ENCODE measurements around the gene SIK2.
A peak's percentile ranks its signal among the peaks of the same experiment; 100 is the strongest.

Gene SIK2

GRCh38 chr11:111634981-111635705 lies 32.9 kb downstream of the SIK2 start:
- no peak overlapping the region for H3K27ac ChIP-seq (ENCODE audit: low read depth, low read length)
- 100% methylated on average over 1 of the region's 5 CpGs for WGBS (ENCODE audit: extremely low coverage, insufficient coverage, low lambda C conversion rate)

DNA sequence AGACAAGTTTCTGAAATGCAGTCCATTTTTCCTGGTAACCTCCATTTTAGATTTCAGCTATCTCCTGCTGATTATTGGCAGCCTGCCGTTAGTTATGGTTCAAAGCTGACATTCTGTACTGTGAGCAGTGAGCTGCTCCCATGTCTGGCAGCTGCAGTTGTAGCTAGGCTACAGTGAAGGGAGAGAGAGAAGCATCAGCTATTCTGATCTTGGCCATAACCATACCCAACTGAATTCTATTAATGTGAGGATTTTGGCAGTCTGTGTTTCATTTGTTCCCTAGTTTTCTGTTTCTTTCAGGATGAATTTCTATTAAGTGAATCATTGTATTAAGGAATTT lies 33.4 kb downstream of the SIK2 start:
- no peak overlapping the region for H3K4me3 ChIP-seq (ENCODE audit: low read length)
- no peak overlapping the region for H2BK120ac ChIP-seq (ENCODE audit: low read depth, low read length)
- H3K56ac ChIP-seq (ENCODE audit: low read length): no peak overlapping the region
- H3K4ac ChIP-seq (ENCODE audit: low read depth, low read length): no peak overlapping the region
- no peak overlapping the region for H4K5ac ChIP-seq (ENCODE audit: low read length)
- DNase-seq: no peak
- no peak overlapping the region for H2AK5ac ChIP-seq (ENCODE audit: low read length)
- H4K8ac ChIP-seq (ENCODE audit: low read depth, low read length): no peak overlapping the region
- H2BK5ac ChIP-seq (ENCODE audit: low read length): no peak overlapping the region
- no peaks in the 10 kb centered on the region for H3K36me3 ChIP-seq (ENCODE audit: control insufficient read depth, insufficient read depth, low read length)
- H3K79me1 ChIP-seq (ENCODE audit: low read length): no peaks in the 10 kb centered on the region
- no peak overlapping the region for H3K9ac ChIP-seq (ENCODE audit: low read length)
- H3K18ac ChIP-seq (ENCODE audit: low read length): no peak overlapping the region
- no peak overlapping the region for H3K4me2 ChIP-seq (ENCODE audit: low read length)
- H2BK15ac ChIP-seq (replicated peaks; ENCODE audit: low read depth): no peak overlapping the region
- H3K27ac ChIP-seq (ENCODE audit: low read depth, low read length): no peak overlapping the region
- WGBS (ENCODE audit: extremely low coverage, insufficient coverage, low lambda C conversion rate): no CpG with 5 or more reads among the region's 1 CpG
- no peaks in the 10 kb centered on the region for H3K79me2 ChIP-seq (ENCODE audit: control insufficient read depth, insufficient read depth, low read length)
- no peak overlapping the region for H3K23ac ChIP-seq (ENCODE audit: low read length)
- H3K27me3 ChIP-seq (ENCODE audit: insufficient read depth, low read length, poor library complexity): no peaks in the 10 kb centered on the region
- peaks cover 2% of the 10 kb centered on the region for H3K4me1 ChIP-seq (ENCODE audit: control insufficient read depth, low read depth, low read length)

More at GRCh38 chr11:111634981-111635705, 32.9 kb downstream of the SIK2 start:
- Histone ChIP-seq H3K9ac (ENCODE audit: low read length) (no peak overlapping the region), H4K5ac (ENCODE audit: low read length) (no peak overlapping the region), H3K56ac (ENCODE audit: low read length) (no peak overlapping the region), H3K23ac (ENCODE audit: low read length) (no peak overlapping the region), H2BK120ac (ENCODE audit: low read depth, low read length) (no peak overlapping the region), H3K4ac (ENCODE audit: low read depth, low read length) (no peak overlapping the region), H3K4me2 (ENCODE audit: low read length) (no peak overlapping the region), H3K4me1 (ENCODE audit: control insufficient read depth, low read depth, low read length) (peaks cover 2% of the 10 kb centered on the region), H3K18ac (ENCODE audit: low read length) (no peak overlapping the region), H3K79me2 (ENCODE audit: control insufficient read depth, insufficient read depth, low read length) (no peaks in the 10 kb centered on the region), H4K8ac (ENCODE audit: low read depth, low read length) (no peak overlapping the region), H2AK5ac (ENCODE audit: low read length) (no peak overlapping the region), H3K79me1 (ENCODE audit: low read length) (no peaks in the 10 kb centered on the region), H3K27me3 (ENCODE audit: insufficient read depth, low read length, poor library complexity) (no peaks in the 10 kb centered on the region), H3K4me3 (ENCODE audit: low read length) (no peak overlapping the region), H2BK5ac (ENCODE audit: low read length) (no peak overlapping the region), H3K36me3 (ENCODE audit: control insufficient read depth, insufficient read depth, low read length) (no peaks in the 10 kb centered on the region), H2BK15ac (replicated peaks; ENCODE audit: low read depth) (no peak overlapping the region)
- no peak for DNase-seq

DNA sequence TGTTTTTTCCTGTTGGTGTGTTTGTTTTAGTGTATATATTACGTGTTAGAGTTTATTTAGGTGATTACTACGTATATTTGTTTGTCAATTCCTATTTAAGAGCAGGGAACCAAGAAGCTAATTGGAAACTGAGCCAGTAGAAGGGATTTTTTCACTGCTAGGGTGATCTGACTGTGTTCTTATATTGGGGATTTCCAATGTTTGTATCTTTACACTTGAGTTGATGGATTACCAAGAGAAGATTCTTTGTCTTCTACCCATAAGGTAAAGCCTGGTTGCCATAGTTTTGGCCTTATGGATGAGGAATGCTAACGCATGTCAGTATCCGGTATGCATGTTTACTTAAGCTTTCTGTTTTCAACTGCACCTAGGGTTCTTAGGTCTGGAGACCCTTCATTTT lies 35.6 kb downstream of the SIK2 start:
- no peak overlapping the region for H2BK15ac ChIP-seq (replicated peaks; ENCODE audit: low read depth)
- no peaks in the 10 kb centered on the region for H3K36me3 ChIP-seq (ENCODE audit: control insufficient read depth, insufficient read depth, low read length)
- WGBS (ENCODE audit: extremely low coverage, insufficient coverage, low lambda C conversion rate): 100% methylated on average over 2 of the region's 4 CpGs
- no peaks in the 10 kb centered on the region for H3K79me1 ChIP-seq (ENCODE audit: low read length)
- DNase-seq: no peak
- H4K8ac ChIP-seq (ENCODE audit: low read depth, low read length): no peak overlapping the region
- H3K4ac ChIP-seq (ENCODE audit: low read depth, low read length): no peak overlapping the region
- H4K5ac ChIP-seq (ENCODE audit: low read length): no peak overlapping the region
- no peak overlapping the region for H2BK120ac ChIP-seq (ENCODE audit: low read depth, low read length)
- no peak overlapping the region for H3K23ac ChIP-seq (ENCODE audit: low read length)
- no peaks in the 10 kb centered on the region for H3K27me3 ChIP-seq (ENCODE audit: insufficient read depth, low read length, poor library complexity)
- no peak overlapping the region for H3K4me3 ChIP-seq (ENCODE audit: low read length)
- no peak overlapping the region for H2BK5ac ChIP-seq (ENCODE audit: low read length)
- no peak overlapping the region for H3K9ac ChIP-seq (ENCODE audit: low read length)
- no peaks in the 10 kb centered on the region for H3K79me2 ChIP-seq (ENCODE audit: control insufficient read depth, insufficient read depth, low read length)
- no peak overlapping the region for H3K56ac ChIP-seq (ENCODE audit: low read length)
- H3K4me2 ChIP-seq (ENCODE audit: low read length): no peak overlapping the region
- H3K18ac ChIP-seq (ENCODE audit: low read length): no peak overlapping the region
- peaks cover 2% of the 10 kb centered on the region for H3K4me1 ChIP-seq (ENCODE audit: control insufficient read depth, low read depth, low read length)
- H2AK5ac ChIP-seq (ENCODE audit: low read length): no peak overlapping the region
- no peak overlapping the region for H3K27ac ChIP-seq (ENCODE audit: low read depth, low read length)

GRCh38 chr11:111639226-111639925 lies 37.1 kb downstream of the SIK2 start:
- H3K9ac ChIP-seq (ENCODE audit: low read length): no peak overlapping the region
- H2BK5ac ChIP-seq (ENCODE audit: low read length): no peak overlapping the region
- no peaks in the 10 kb centered on the region for H3K79me2 ChIP-seq (ENCODE audit: control insufficient read depth, insufficient read depth, low read length)
- H3K56ac ChIP-seq (ENCODE audit: low read length): no peak overlapping the region
- no CpG with 5 or more reads among the region's 1 CpG for WGBS (ENCODE audit: extremely low coverage, insufficient coverage, low lambda C conversion rate)
- no peaks in the 10 kb centered on the region for H3K27me3 ChIP-seq (ENCODE audit: insufficient read depth, low read length, poor library complexity)
- H3K4me1 ChIP-seq (ENCODE audit: control insufficient read depth, low read depth, low read length): peaks cover 2% of the 10 kb centered on the region
- H2BK15ac ChIP-seq (replicated peaks; ENCODE audit: low read depth): no peak overlapping the region
- H3K4me3 ChIP-seq (ENCODE audit: low read length): no peak overlapping the region
- no peak overlapping the region for H3K4me2 ChIP-seq (ENCODE audit: low read length)
- H2BK120ac ChIP-seq (ENCODE audit: low read depth, low read length): no peak overlapping the region
- H3K23ac ChIP-seq (ENCODE audit: low read length): no peak overlapping the region
- H2AK5ac ChIP-seq (ENCODE audit: low read length): no peak overlapping the region
- H4K8ac ChIP-seq (ENCODE audit: low read depth, low read length): no peak overlapping the region
- H3K4ac ChIP-seq (ENCODE audit: low read depth, low read length): peak overlapping the region; percentile 36
- H3K27ac ChIP-seq (ENCODE audit: low read depth, low read length): no peak overlapping the region
- H3K18ac ChIP-seq (ENCODE audit: low read length): peak overlapping the region; percentile 5
- H3K79me1 ChIP-seq (ENCODE audit: low read length): no peaks in the 10 kb centered on the region
- no peaks in the 10 kb centered on the region for H3K36me3 ChIP-seq (ENCODE audit: control insufficient read depth, insufficient read depth, low read length)
- H4K5ac ChIP-seq (ENCODE audit: low read length): no peak overlapping the region
- peak; percentile 67 for DNase-seq

- Histone ChIP-seq H4K5ac (ENCODE audit: low read length) (no peak overlapping the region), H2BK5ac (ENCODE audit: low read length) (no peak overlapping the region), H3K27me3 (ENCODE audit: insufficient read depth, low read length, poor library complexity) (no peaks in the 10 kb centered on the region), H3K9ac (ENCODE audit: low read length) (no peak overlapping the region), H4K8ac (ENCODE audit: low read depth, low read length) (no peak overlapping the region), H3K79me2 (ENCODE audit: control insufficient read depth, insufficient read depth, low read length) (no peaks in the 10 kb centered on the region), H2BK120ac (ENCODE audit: low read depth, low read length) (no peak overlapping the region), H2BK15ac (replicated peaks; ENCODE audit: low read depth) (no peak overlapping the region), H3K79me1 (ENCODE audit: low read length) (no peaks in the 10 kb centered on the region), H2AK5ac (ENCODE audit: low read length) (no peak overlapping the region), H3K18ac (ENCODE audit: low read length) (no peak overlapping the region), H3K4ac (ENCODE audit: low read depth, low read length) (no peak overlapping the region), H3K4me3 (ENCODE audit: low read length) (no peak overlapping the region), H3K56ac (ENCODE audit: low read length) (no peak overlapping the region), H3K23ac (ENCODE audit: low read length) (no peak overlapping the region), H3K27ac (ENCODE audit: low read depth, low read length) (no peak overlapping the region), H3K36me3 (ENCODE audit: control insufficient read depth, insufficient read depth, low read length) (no peaks in the 10 kb centered on the region), H3K4me2 (ENCODE audit: low read length) (no peak overlapping the region), H3K4me1 (ENCODE audit: control insufficient read depth, low read depth, low read length) (peaks cover 2% of the 10 kb centered on the region)
- DNase-seq: no peak
- WGBS (ENCODE audit: extremely low coverage, insufficient coverage, low lambda C conversion rate): no CpG with 5 or more reads among the region's 2 CpGs
These were observed 39.2 kb downstream of the SIK2 start for GRCh38 chr11:111641339-111642015.

Measured in mesendoderm (in vitro differentiated cells).